A549 (cell line): ENCODE results near the gene D2HGDH. TPM values are rescaled to one million over a fixed set of nuclear protein-coding genes. Genes with fewer than 3 reads are reported as not detected.

Experiments
- ATAC-seq, 2 experiments: fragments of 200-7000 bp in 1 of 2; fragments of >200 bp in 1 of 2; cut with Nextera tagmentation in 1 of 2; cut with Tn5 transposase in 1 of 2; 3 replicates each; pipeline versions ENCODE4 v1.8.0 to v1.9.1; 2018 to 2020; ENCODE audit warnings: mild to moderate bottlenecking in 1 of 2, moderate library complexity in 1 of 2
- CTCF ChIA-PET: fragments of 300-600 bp; sonication (Branson Sonifier 250); formaldehyde crosslinking; extraction: SDS; loops from one replicate; lab custom pipeline; 2021; ENCODE audit warnings: antibody characterized with exemption, inconsistent platforms; lab: Yijun Ruan, JAX
- POLR2A ChIA-PET: fragments of 350-600 bp; formaldehyde crosslinking; extraction: SDS; loops from one replicate; lab custom pipeline; 2021; ENCODE audit warnings: antibody characterized with exemption, inconsistent platforms; lab: Yijun Ruan, JAX
- DNase-seq, 2 experiments: peaks; one replicate each; pipeline versions ENCODE4 v3.0.0 to v3.0.0-alpha.2; 2011 to 2016; ENCODE audit warnings: low read depth in 1 of 2, low spot score in 1 of 2
- FAIRE-seq: peaks from 2 replicates; lab custom pipeline; 2011; peaks lifted over from hg19 to GRCh38; lab: Jason Lieb, UNC
- H3K27ac ChIP-seq, 2 experiments: fragments of >200 bp; sonication (Bioruptor Twin); formaldehyde crosslinking; 3 replicates each; pipeline ENCODE4 v1.5.1; 2016 to 2017
- H3K4me1 ChIP-seq: fragments of >200 bp; sonication (Bioruptor Twin); formaldehyde crosslinking; 3 replicates; pipeline ENCODE4 v1.6.1; 2016
- H3K4me2 ChIP-seq: fragments of >200 bp; sonication (Bioruptor Twin); formaldehyde crosslinking; 3 replicates; pipeline ENCODE4 v1.6.1; 2016
- H3K4me3 ChIP-seq: fragments of >200 bp; sonication (Bioruptor Twin); formaldehyde crosslinking; 3 replicates; pipeline ENCODE4 v1.5.1; 2016
- H3K9me3 ChIP-seq: fragments of >200 bp; sonication (Bioruptor Twin); formaldehyde crosslinking; 3 replicates; pipeline ENCODE4 v1.6.1; 2016
- BHLHE40 ChIP-seq: IDR thresholded peaks from 2 replicates; pipeline ENCODE4 v1.6.1; 2012; ENCODE audit warnings: low read depth, low read length, inconsistent platforms
- CBX2 ChIP-seq: fragments of 200-600 bp; sonication (generic); IDR thresholded peaks from 2 replicates; pipeline ENCODE4 v1.6.1; 2016; ENCODE audit warnings: low read depth, mild to moderate bottlenecking, borderline replicate concordance
- CBX8 ChIP-seq: fragments of 200-600 bp; sonication (generic); IDR thresholded peaks from 2 replicates; pipeline ENCODE4 v1.6.1; 2016
- CHD4 ChIP-seq: fragments of 200-600 bp; sonication (generic); IDR thresholded peaks from 2 replicates; pipeline ENCODE4 v1.6.1; 2016; ENCODE audit warnings: antibody characterized with exemption, mild to moderate bottlenecking, borderline replicate concordance
- EHMT2 ChIP-seq: fragments of 200-600 bp; sonication (generic); IDR thresholded peaks from 2 replicates; pipeline ENCODE4 v1.6.1; 2016; ENCODE audit warnings: antibody characterized with exemption, low read depth, mild to moderate bottlenecking, moderate library complexity
- EP300 ChIP-seq, 2 experiments: fragments of >200 bp; sonication (Bioruptor Twin); formaldehyde crosslinking; IDR thresholded peaks; 2 replicates in 1 of 2; 3 replicates in 1 of 2; pipeline ENCODE4 v1.6.1; 2016 to 2017
- FOSB ChIP-seq: fragments of 250-450 bp; sonication (Bioruptor Pico); IDR thresholded peaks from 2 replicates; pipeline ENCODE4 v1.5.0; 2020; ENCODE audit warnings: mild to moderate bottlenecking, moderate library complexity
- FOSL2 ChIP-seq, 2 experiments: fragments of 450-650 bp in 1 of 2; fragments of >200 bp in 1 of 2; sonication (Bioruptor Twin) in 1 of 2; formaldehyde crosslinking; IDR thresholded peaks; 2 replicates each; pipeline versions ENCODE4 v1.5.0 to v1.6.1; 2016 to 2020; ENCODE audit warnings: mild to moderate bottlenecking in 1 of 2, moderate library complexity in 1 of 2
- FOXS1 ChIP-seq: fragments of 250-450 bp; sonication (Bioruptor Pico); IDR thresholded peaks from 2 replicates; pipeline ENCODE4 v1.5.0; 2020; ENCODE audit warnings: mild to moderate bottlenecking, moderate library complexity
- GATA3 ChIP-seq: IDR thresholded peaks from 2 replicates; pipeline ENCODE4 v1.6.1; 2012; ENCODE audit warnings: borderline replicate concordance
- JUN ChIP-seq, 2 experiments: fragments of >200 bp; sonication (Bioruptor Twin); formaldehyde crosslinking; IDR thresholded peaks; 2 replicates in 1 of 2; 3 replicates in 1 of 2; pipeline ENCODE4 v1.6.1; 2016 to 2017
- KDM1A ChIP-seq: fragments of 200-600 bp; sonication (generic); IDR thresholded peaks from 2 replicates; pipeline ENCODE4 v1.6.1; 2016; ENCODE audit warnings: low read depth, mild to moderate bottlenecking
- KDM5A ChIP-seq: fragments of 200-600 bp; sonication (generic); IDR thresholded peaks from 2 replicates; pipeline ENCODE4 v1.6.1; 2016; ENCODE audit warnings: antibody characterized with exemption, mild to moderate bottlenecking
- MAZ ChIP-seq: fragments of 150-350 bp; IDR thresholded peaks from 2 replicates; pipeline ENCODE4 v1.6.1; 2014; ENCODE audit warnings: antibody characterized with exemption, low read depth, low read length, borderline replicate concordance
- NFE2L2 ChIP-seq: fragments of 150-350 bp; conservative IDR thresholded peaks from 2 replicates; pipeline ENCODE4 v1.6.1; 2014; ENCODE audit warnings: low read length
- NPAS2 ChIP-seq: fragments of 250-450 bp; sonication (Bioruptor Pico); IDR thresholded peaks from 2 replicates; pipeline ENCODE4 v1.8.0; 2022; ENCODE audit warnings: mild to moderate bottlenecking, moderate library complexity, borderline replicate concordance
- NR3C1 ChIP-seq: fragments of >200 bp; sonication (Bioruptor Twin); formaldehyde crosslinking; IDR thresholded peaks from 3 replicates; pipeline ENCODE4 v1.6.1; 2017
- RAD21 ChIP-seq, 2 experiments: fragments of >200 bp in 1 of 2; sonication (Bioruptor Twin) in 1 of 2; formaldehyde crosslinking in 1 of 2; IDR thresholded peaks in 1 of 2; conservative IDR thresholded peaks in 1 of 2; 2 replicates in 1 of 2; 3 replicates in 1 of 2; pipeline ENCODE4 v1.6.1; 2012 to 2018; ENCODE audit warnings: inconsistent platforms in 1 of 2
- RARB ChIP-seq: fragments of 250-450 bp; sonication (Bioruptor Pico); IDR thresholded peaks from 2 replicates; pipeline ENCODE4 v1.8.0; 2021; ENCODE audit warnings: mild to moderate bottlenecking, moderate library complexity
- RCOR1 ChIP-seq: fragments of 150-350 bp; IDR thresholded peaks from 2 replicates; pipeline ENCODE4 v1.6.1; 2014; ENCODE audit warnings: antibody characterized with exemption, low read length, low read depth
- TP53 ChIP-seq: fragments of 250-450 bp; sonication (Bioruptor Pico); IDR thresholded peaks from 2 replicates; pipeline ENCODE4 v1.5.0; 2021; ENCODE audit warnings: mild to moderate bottlenecking, moderate library complexity
- ZC3H11A ChIP-seq: fragments of 450-650 bp; IDR thresholded peaks from 2 replicates; pipeline ENCODE4 v1.6.1; 2014; ENCODE audit warnings: antibody characterized with exemption, mild to moderate bottlenecking
- ZFP36 ChIP-seq: fragments of 450-650 bp; IDR thresholded peaks from 2 replicates; pipeline ENCODE4 v1.6.1; 2014; ENCODE audit warnings: borderline replicate concordance; ENCODE audit not compliant: partially characterized antibody
- ZSCAN20 ChIP-seq: fragments of 250-450 bp; sonication (Bioruptor Pico); IDR thresholded peaks from 2 replicates; pipeline ENCODE4 v1.8.0; 2022; ENCODE audit warnings: mild to moderate bottlenecking, moderate library complexity
- WGBS: methylation state at CpG from one replicate; pipeline ENCODE4 v1.1.6; 2017; ENCODE audit errors: missing lambda C conversion rate; 5-methylcytosine and 5-hydroxymethylcytosine counted together
- polyA plus RNA-seq, 4 experiments: library from polyadenylated mRNA; depleted of rRNA in 3 of 4; stranded (reverse); fragments of >200 nt; fragmentation: RNase III in 1 of 4; extraction: RNeasy Plus Mini Kit Qiagen cat#74134 plus additional on column Dnase treatment in 1 of 4; gene quantifications; 2 replicates in 3 of 4; 3 replicates in 1 of 4; pipeline ENCODE4 v1.2.3, GENCODE V29; 2011 to 2017
- TF ChIP-seq, protein P1 (sequence below): fragments of 150-350 bp; IDR thresholded peaks from 2 replicates; pipeline ENCODE4 v1.6.1; 2014; ENCODE audit warnings: low read depth, mild to moderate bottlenecking, low read length
- TF ChIP-seq, protein P2 (sequence below): IDR thresholded peaks from 2 replicates; pipeline ENCODE4 v1.6.1; 2012
- TF ChIP-seq, protein P3 (sequence below): fragments of >200 bp; sonication (Bioruptor Twin); formaldehyde crosslinking; IDR thresholded peaks from 2 replicates; pipeline ENCODE4 v1.6.1; 2016
- TF ChIP-seq, protein P4 (sequence below): IDR thresholded peaks from 2 replicates; pipeline ENCODE4 v1.6.1; 2012; ENCODE audit warnings: low read depth, borderline replicate concordance
- TF ChIP-seq, protein P5 (sequence below): fragments of 200-600 bp; sonication (generic); IDR thresholded peaks from 2 replicates; pipeline ENCODE4 v1.6.1; 2016; ENCODE audit warnings: antibody characterized with exemption, mild to moderate bottlenecking, moderate library complexity

The D2HGDH gene
- polyA plus RNA-seq, 2 of the 4 experiments (the other 2 are of a cell fraction): 6.5 to 18.5 TPM

DNA sequence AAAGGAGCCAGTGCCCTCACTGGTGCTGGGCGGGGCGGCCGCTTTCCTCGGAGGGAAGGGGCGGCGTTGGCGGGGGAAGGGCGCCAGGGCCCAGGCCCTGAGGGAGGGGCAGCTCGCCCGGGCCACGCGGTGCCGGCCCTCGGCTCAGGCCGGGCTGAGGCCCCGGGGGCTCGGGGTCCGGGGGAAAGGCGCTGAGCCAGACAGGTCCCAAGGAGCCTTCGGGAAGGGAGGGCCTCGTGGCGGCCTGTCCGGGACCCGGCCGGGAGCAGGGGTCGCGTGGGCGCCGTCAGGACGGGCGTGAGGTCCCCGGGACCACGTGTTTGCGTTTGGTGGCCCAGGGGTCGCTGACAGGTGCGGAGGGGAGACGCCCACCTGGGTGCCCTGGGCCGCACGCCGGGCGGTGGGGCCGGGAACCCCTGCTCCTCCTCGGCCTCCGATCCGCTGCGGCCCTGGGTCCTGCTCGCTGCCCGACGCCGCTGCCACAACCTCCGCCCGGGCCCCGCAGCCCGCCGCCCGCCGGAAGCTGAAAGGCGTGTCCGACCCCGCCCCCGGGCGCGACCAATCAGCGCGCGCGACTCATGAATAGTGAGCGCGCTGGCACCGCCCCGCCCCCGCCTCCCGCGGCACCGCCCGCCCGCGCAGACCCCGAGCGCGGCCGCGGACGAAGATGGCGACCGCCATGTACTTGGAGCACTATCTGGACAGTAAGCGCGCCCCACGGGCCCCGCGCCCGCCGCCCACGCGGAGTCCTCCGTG is 32.9 kb upstream of the D2HGDH start, which contains the start of gene ING5 (continued):
- TF ChIP-seq EP300 (IDR thresholded peaks at IDR 0.05) (peak in 1 of 2 experiments; percentile 17; a peak in 1 of 5 replicates), JUN (IDR thresholded peaks at IDR 0.05) (peak; percentile 54 to 97; a peak in 4 of 5 replicates), FOXS1 (CRISPR knock-in tag) (no peak), MAZ (peak; percentile 65; the same call in 1 of the 2 replicates), FOSL2 (IDR thresholded peaks at IDR 0.05) (no peak), FOSL2 (CRISPR knock-in tag; IDR thresholded peaks at IDR 0.05) (no peak), RCOR1 (no peak), KDM5A (no peak), NFE2L2 (no peak), CBX8 (no peak), ZSCAN20 (CRISPR knock-in tag) (no peak), TP53 (CRISPR knock-in tag) (0 out of 2 replicates have a peak, but pooled peaks have one; percentile 30), CHD4 (no peak), KDM1A (no peak), ZFP36 (no peak), EHMT2 (no peak)
- TF ChIP-seq, protein P1, sequence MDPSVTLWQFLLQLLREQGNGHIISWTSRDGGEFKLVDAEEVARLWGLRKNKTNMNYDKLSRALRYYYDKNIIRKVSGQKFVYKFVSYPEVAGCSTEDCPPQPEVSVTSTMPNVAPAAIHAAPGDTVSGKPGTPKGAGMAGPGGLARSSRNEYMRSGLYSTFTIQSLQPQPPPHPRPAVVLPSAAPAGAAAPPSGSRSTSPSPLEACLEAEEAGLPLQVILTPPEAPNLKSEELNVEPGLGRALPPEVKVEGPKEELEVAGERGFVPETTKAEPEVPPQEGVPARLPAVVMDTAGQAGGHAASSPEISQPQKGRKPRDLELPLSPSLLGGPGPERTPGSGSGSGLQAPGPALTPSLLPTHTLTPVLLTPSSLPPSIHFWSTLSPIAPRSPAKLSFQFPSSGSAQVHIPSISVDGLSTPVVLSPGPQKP: no peak
- TF ChIP-seq, protein P2, sequence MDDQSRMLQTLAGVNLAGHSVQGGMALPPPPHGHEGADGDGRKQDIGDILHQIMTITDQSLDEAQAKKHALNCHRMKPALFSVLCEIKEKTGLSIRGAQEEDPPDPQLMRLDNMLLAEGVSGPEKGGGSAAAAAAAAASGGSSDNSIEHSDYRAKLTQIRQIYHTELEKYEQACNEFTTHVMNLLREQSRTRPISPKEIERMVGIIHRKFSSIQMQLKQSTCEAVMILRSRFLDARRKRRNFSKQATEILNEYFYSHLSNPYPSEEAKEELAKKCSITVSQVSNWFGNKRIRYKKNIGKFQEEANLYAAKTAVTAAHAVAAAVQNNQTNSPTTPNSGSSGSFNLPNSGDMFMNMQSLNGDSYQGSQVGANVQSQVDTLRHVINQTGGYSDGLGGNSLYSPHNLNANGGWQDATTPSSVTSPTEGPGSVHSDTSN: peak; percentile 36; the same call in 1 of the 2 replicates
- TF ChIP-seq, protein P3, sequence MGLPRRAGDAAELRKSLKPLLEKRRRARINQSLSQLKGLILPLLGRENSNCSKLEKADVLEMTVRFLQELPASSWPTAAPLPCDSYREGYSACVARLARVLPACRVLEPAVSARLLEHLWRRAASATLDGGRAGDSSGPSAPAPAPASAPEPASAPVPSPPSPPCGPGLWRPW: no peak

DNA sequence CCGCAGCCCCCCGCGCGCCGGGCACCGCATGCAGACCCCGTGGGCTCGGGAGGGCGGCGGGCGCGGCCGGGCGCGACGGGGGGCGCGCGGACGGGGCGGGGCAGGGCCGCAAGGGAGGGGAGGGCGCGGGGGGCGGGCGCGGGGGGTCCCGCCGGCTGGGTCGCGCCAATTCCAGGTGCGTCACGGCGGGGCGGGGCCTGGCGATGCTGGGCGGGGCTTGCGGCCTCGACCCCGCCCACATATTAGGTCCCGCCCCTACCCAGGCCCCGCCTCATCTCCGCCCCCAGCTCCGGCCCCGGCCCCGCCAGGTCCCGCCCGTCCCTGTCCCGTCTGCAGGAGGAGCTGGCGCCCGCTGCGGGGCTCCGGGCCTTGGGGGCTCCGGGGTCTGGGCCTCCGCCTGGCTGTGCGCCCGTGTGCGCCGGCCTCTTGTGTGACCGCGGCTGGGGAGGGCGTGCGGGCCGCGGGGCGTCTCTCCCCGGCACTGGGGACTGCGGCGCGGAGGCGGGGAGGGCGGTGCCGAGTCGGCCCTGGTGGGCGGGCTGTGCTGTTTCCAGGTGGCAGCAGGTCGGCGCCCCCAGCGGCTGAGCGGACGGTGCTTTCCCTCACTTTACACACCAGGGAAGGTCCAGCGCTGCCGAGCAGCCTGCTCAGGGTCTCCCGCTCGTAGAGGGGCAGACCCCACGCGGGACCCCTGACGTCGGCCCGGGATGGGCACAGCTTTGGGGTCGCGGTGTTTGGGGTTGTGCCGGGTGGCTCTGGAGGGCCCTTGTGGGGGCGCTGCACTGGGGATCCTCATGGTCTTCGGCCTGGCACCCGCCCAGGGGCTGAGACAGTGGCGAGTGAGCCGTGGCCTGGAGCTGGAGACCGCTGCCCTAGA is 32.0 kb upstream of the D2HGDH start:
- Histone ChIP-seq H3K4me3 (peak overlapping the region; percentile 91), H3K4me1 (peaks cover 15% of the 10 kb centered on the region), H3K4me2 (peak overlapping the region; percentile 98), H3K9me3 (peaks cover 15% of the 10 kb centered on the region), H3K27ac (peak overlapping the region; percentile 96 to 100)
- ChIA-PET POLR2A (interaction anchor here (1.0 to 2.4 kb wide), 11 partner anchors 10 to 553 kb away, joined by 3 to 23 read pairs (median 7); partner anchors contain the start of genes D2HGDH, DTYMK and PASK), CTCF (interaction anchor here (0.8 to 3.0 kb wide), 11 partner anchors 10 to 176 kb away, joined by 3 to 15 read pairs (median 5); partner anchors contain the start of gene D2HGDH)
- DNase-seq (peak; percentile 80 to 89), FAIRE-seq (no peak), ATAC-seq (peak; percentile 79 to 85)
- WGBS: 0% methylated on average over 6 of the region's 98 CpGs
- TF ChIP-seq NR3C1 (no peak), FOSB (CRISPR knock-in tag) (no peak), CBX2 (no peak), RARB (CRISPR knock-in tag) (no peak), GATA3 (no peak), NPAS2 (CRISPR knock-in tag) (no peak), MAZ (no peak), ZC3H11A (no peak), BHLHE40 (no peak), EP300 (IDR thresholded peaks at IDR 0.05) (no peak), TP53 (CRISPR knock-in tag) (peak; percentile 39; the same call in 1 of the 2 replicates), ZSCAN20 (CRISPR knock-in tag) (no peak), RAD21 (conservative IDR thresholded peaks at IDR 0.05 in 1 of 2, IDR thresholded peaks at IDR 0.05 in 1 of 2) (no peak)
- TF ChIP-seq, protein P4, sequence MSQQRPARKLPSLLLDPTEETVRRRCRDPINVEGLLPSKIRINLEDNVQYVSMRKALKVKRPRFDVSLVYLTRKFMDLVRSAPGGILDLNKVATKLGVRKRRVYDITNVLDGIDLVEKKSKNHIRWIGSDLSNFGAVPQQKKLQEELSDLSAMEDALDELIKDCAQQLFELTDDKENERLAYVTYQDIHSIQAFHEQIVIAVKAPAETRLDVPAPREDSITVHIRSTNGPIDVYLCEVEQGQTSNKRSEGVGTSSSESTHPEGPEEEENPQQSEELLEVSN: no peak
- TF ChIP-seq, protein P5, sequence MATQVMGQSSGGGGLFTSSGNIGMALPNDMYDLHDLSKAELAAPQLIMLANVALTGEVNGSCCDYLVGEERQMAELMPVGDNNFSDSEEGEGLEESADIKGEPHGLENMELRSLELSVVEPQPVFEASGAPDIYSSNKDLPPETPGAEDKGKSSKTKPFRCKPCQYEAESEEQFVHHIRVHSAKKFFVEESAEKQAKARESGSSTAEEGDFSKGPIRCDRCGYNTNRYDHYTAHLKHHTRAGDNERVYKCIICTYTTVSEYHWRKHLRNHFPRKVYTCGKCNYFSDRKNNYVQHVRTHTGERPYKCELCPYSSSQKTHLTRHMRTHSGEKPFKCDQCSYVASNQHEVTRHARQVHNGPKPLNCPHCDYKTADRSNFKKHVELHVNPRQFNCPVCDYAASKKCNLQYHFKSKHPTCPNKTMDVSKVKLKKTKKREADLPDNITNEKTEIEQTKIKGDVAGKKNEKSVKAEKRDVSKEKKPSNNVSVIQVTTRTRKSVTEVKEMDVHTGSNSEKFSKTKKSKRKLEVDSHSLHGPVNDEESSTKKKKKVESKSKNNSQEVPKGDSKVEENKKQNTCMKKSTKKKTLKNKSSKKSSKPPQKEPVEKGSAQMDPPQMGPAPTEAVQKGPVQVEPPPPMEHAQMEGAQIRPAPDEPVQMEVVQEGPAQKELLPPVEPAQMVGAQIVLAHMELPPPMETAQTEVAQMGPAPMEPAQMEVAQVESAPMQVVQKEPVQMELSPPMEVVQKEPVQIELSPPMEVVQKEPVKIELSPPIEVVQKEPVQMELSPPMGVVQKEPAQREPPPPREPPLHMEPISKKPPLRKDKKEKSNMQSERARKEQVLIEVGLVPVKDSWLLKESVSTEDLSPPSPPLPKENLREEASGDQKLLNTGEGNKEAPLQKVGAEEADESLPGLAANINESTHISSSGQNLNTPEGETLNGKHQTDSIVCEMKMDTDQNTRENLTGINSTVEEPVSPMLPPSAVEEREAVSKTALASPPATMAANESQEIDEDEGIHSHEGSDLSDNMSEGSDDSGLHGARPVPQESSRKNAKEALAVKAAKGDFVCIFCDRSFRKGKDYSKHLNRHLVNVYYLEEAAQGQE: no peak
